Ascending aorta (tissue), 2 donors: ENCODE measurements around the gene ELAVL1. TPM values are rescaled to one million over a fixed set of nuclear protein-coding genes. Genes with fewer than 3 reads are reported as not detected.

ENCODE experiments used
- DNase-seq, 2 donors: peaks; one replicate each; pipeline ENCODE4 v3.0.0-alpha.2; 2019; ENCODE audit warnings: low spot score in 2 of 2
- H3K27ac ChIP-seq, 2 donors: fragments of 200-600 bp; sonication (generic); one replicate each; pipeline ENCODE4 v1.5.1; 2016 to 2017; ENCODE audit warnings: mild to moderate bottlenecking in 1 of 2
- H3K27me3 ChIP-seq: fragments of 200-600 bp; sonication (generic); one replicate; pipeline ENCODE4 v1.5.1; 2017
- H3K36me3 ChIP-seq, 2 donors: fragments of 200-600 bp; sonication (generic); one replicate each; pipeline ENCODE4 v1.5.1; 2016
- H3K4me1 ChIP-seq, 2 donors: fragments of 200-600 bp; sonication (generic); one replicate each; pipeline ENCODE4 v1.5.1; 2016 to 2017; ENCODE audit warnings: mild to moderate bottlenecking in 1 of 2
- H3K4me3 ChIP-seq, 2 donors: fragments of 200-600 bp; sonication (generic); one replicate each; pipeline ENCODE4 v1.5.1; 2016 to 2017; ENCODE audit warnings: mild to moderate bottlenecking in 1 of 2
- H3K9me3 ChIP-seq, 2 donors: fragments of 200-600 bp; sonication (generic); one replicate each; pipeline ENCODE4 v1.5.1; 2016
- CTCF ChIP-seq, 3 experiments: fragments of 200-600 bp in 2 of 3; fragments of 450-650 bp in 1 of 3; sonication (generic) in 2 of 3; IDR thresholded peaks; one replicate each; pipeline ENCODE4 v1.5.1; 2016 to 2019; ENCODE audit warnings: antibody characterized with exemption in 3 of 3, mild to moderate bottlenecking in 1 of 3, moderate library complexity in 1 of 3
- intact Hi-C: fragments of 100-400 bp; cut with DNase I; formaldehyde crosslinking; loops from one replicate; pipeline ENCODE4 v1.15.1; 2023
- total RNA-seq: library from RNA; depleted of rRNA; stranded (reverse); fragments of >200 nt; gene quantifications from one replicate; pipeline ENCODE4 v1.1.0, GENCODE V29; 2016

Gene ELAVL1
- total RNA-seq, 1 donor from 2014 or later: 19.9 TPM

- intact Hi-C loops: no loop called here
- Histone ChIP-seq H3K27me3 (no peaks in the 10 kb centered on the region), H3K4me1 (no peaks in the 10 kb centered on the region), H3K4me3 (no peak overlapping the region), H3K27ac (no peak overlapping the region), H3K36me3 (peaks cover 50 to 85% of the 10 kb centered on the region in 2 donors), H3K9me3 (no peaks in the 10 kb centered on the region)
- TF ChIP-seq CTCF (IDR thresholded peaks at IDR 0.05): no peak
- DNase-seq: no peak
Observed at GRCh38 chr19:7969555-7969939, 35.9 kb downstream of the ELAVL1 start.

DNA sequence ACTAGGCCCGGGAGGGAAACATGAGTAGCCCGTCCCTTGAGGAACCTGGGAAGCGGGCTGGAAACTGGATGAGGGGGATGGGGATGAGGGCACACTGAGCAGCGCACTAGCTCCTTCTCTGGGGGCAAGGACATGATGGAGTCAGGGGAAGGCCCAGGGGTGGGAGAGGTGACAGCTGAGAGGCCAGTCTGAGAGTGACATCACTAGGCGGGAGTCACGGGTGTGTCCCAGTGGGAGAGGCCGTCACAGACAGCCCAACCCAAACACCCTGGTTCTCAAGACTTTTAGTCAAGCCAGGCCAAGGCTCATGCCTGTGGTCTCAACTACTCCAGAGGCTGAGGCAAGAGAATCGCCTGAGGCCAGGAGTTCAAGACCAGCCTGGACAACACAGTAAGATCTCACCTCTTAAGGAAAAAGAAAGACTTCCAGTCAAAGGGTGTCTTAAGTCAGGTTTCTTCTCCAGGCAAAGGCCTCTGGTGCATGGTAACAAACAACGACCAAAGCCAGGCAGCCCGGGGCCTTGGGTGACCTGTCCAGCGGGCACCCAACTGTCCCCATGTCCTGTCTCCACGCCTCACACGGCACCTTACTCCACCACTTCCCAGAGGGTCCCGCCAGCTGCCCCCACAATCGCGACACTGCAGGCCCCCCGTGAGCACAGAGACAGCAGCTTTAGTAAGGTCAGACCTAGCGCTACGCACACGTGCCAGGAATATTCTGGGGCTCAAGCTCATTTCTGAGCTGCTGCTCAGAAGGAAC lies 36.5 kb downstream of the ELAVL1 start:
- no peak for TF ChIP-seq CTCF (IDR thresholded peaks at IDR 0.05)
- no peak for DNase-seq
- intact Hi-C loops: no loop called here
- H3K4me1 ChIP-seq: no peaks in the 10 kb centered on the region
- no peak overlapping the region for H3K27ac ChIP-seq
- H3K4me3 ChIP-seq: no peak overlapping the region
- peaks cover 49 to 87% of the 10 kb centered on the region in 2 donors for H3K36me3 ChIP-seq
- no peaks in the 10 kb centered on the region for H3K9me3 ChIP-seq
- H3K27me3 ChIP-seq: no peaks in the 10 kb centered on the region

DNA sequence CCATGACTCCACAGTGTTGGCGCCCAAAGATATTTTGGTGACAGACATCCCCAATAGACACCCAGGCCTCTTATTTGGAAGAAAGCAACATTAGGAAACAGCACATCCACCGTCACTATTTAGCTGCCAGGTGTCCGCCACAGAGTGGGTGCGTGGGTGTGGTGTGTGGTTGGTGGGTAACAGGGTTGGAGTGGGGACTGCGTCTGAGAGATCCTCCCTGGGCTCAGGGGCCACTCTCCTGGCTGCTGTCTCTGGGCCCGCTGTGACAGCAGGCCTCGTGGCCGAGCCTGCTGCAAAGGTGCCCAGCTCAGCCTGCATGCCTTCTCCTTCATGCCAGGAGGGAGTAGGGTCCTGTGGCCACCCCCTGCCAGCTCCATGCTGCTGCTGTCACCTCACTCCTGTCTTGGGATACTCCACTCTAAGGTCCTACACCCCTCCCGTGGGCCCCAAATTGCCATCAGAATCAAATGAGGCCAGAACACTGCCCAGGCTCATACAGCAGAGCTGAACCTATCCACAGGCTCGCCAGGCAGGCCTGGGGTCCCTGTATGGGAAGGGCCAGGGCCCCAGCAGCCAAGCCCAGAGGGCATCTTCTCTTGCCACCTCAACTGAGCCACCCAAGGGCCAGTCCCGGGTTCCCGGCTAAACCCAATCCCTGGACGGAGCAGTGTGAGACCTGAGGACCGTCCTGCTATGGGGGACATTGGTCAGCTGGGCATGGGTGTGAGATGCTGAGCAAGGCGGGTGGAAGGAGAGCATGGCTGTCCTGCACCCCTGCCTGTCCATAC lies 37.2 kb downstream of the ELAVL1 start:
- no peak overlapping the region for H3K4me3 ChIP-seq
- no peaks in the 10 kb centered on the region for H3K27me3 ChIP-seq
- intact Hi-C loops: no loop called here
- H3K36me3 ChIP-seq: peaks cover 50 to 87% of the 10 kb centered on the region in 2 donors
- H3K9me3 ChIP-seq: no peaks in the 10 kb centered on the region
- H3K27ac ChIP-seq: no peak overlapping the region
- DNase-seq: no peak
- no peak for TF ChIP-seq CTCF (IDR thresholded peaks at IDR 0.05)
- no peaks in the 10 kb centered on the region for H3K4me1 ChIP-seq

- DNase-seq: no peak
- no peak overlapping the region for H3K4me3 ChIP-seq
- intact Hi-C loops: no loop called here
- no peaks in the 10 kb centered on the region for H3K27me3 ChIP-seq
- no peaks in the 10 kb centered on the region for H3K9me3 ChIP-seq
- H3K36me3 ChIP-seq: peaks cover 46 to 84% of the 10 kb centered on the region in 2 donors
- H3K27ac ChIP-seq: no peak overlapping the region
- no peak for TF ChIP-seq CTCF (IDR thresholded peaks at IDR 0.05)
- H3K4me1 ChIP-seq: no peaks in the 10 kb centered on the region
Observed at GRCh38 chr19:7965921-7966665, 39.3 kb downstream of the ELAVL1 start.

- TF ChIP-seq CTCF (IDR thresholded peaks at IDR 0.05): no peak
- no peaks in the 10 kb centered on the region for H3K27me3 ChIP-seq
- DNase-seq: no peak
- intact Hi-C loops: no loop called here
- H3K4me1 ChIP-seq: no peaks in the 10 kb centered on the region
- no peak overlapping the region for H3K27ac ChIP-seq
- H3K9me3 ChIP-seq: no peaks in the 10 kb centered on the region
- peaks cover 48 to 86% of the 10 kb centered on the region in 2 donors for H3K36me3 ChIP-seq
- H3K4me3 ChIP-seq: no peak overlapping the region
Observed at GRCh38 chr19:7965259-7965841, 40.1 kb downstream of the ELAVL1 start.
